Chondrocyte (in vitro differentiated cells): ENCODE measurements around the gene MFSD12. TPM values are rescaled to one million over a fixed set of nuclear protein-coding genes. Genes with fewer than 3 reads are reported as not detected.

ENCODE experiments used
- DNase-seq: peaks from one replicate; pipeline ENCODE4 v3.0.0; 2021; ENCODE audit warnings: mixed read lengths, low spot score
- H3K27ac Mint-ChIP-seq: one replicate; pipeline ENCODE4 v1.8.0; 2021; ENCODE audit warnings: mild to moderate bottlenecking, moderate library complexity, mixed read lengths; ENCODE audit not compliant: unreplicated experiment
- H3K27me3 Mint-ChIP-seq: 2 replicates; pipeline ENCODE4 v1.8.0; 2021; ENCODE audit warnings: low read depth, mixed read lengths
- H3K36me3 Mint-ChIP-seq: 2 replicates; pipeline ENCODE4 v1.8.0; 2021; ENCODE audit warnings: low read depth, mixed read lengths
- H3K4me1 Mint-ChIP-seq: 2 replicates; pipeline ENCODE4 v1.8.0; 2021; ENCODE audit warnings: low read depth, mild to moderate bottlenecking, mixed read lengths
- H3K4me3 Mint-ChIP-seq: one replicate; pipeline ENCODE4 v1.8.0; 2021; ENCODE audit warnings: mild to moderate bottlenecking, moderate library complexity, mixed read lengths; ENCODE audit not compliant: unreplicated experiment
- H3K9me3 Mint-ChIP-seq: 2 replicates; pipeline ENCODE4 v1.8.0; 2021; ENCODE audit warnings: low read depth, mixed read lengths
- CTCF ChIP-seq: fragments of 200-600 bp; sonication (generic); IDR thresholded peaks from 2 replicates; pipeline ENCODE4 v1.5.0; 2021; ENCODE audit warnings: antibody characterized with exemption, mild to moderate bottlenecking, moderate library complexity
- total RNA-seq: library from RNA; stranded (reverse); gene quantifications from 3 replicates; pipeline ENCODE4 v1.2.1, GENCODE V29; 2021

The MFSD12 gene
- total RNA-seq, 1 donor from 2014 or later: 98.4 TPM

GRCh38 chr19:3550947-3551791, 6.2 kb downstream of the MFSD12 start:
- no peak for DNase-seq
- TF ChIP-seq CTCF: no peak
- Mint-ChIP-seq H3K36me3 (no peaks in the 10 kb centered on the region), H3K27me3 (no peaks in the 10 kb centered on the region), H3K4me3 (no peak overlapping the region), H3K27ac (no peak overlapping the region), H3K4me1 (peaks cover 21% of the 10 kb centered on the region), H3K9me3 (no peaks in the 10 kb centered on the region)

- Mint-ChIP-seq H3K4me3 (no peak overlapping the region), H3K9me3 (no peaks in the 10 kb centered on the region), H3K4me1 (peaks cover 8% of the 10 kb centered on the region), H3K27ac (no peak overlapping the region), H3K36me3 (peaks cover 3% of the 10 kb centered on the region), H3K27me3 (no peaks in the 10 kb centered on the region)
- TF ChIP-seq CTCF: no peak
- no peak for DNase-seq
Measured at GRCh38 chr19:3549816-3550215, 7.6 kb downstream of the MFSD12 start.

DNA sequence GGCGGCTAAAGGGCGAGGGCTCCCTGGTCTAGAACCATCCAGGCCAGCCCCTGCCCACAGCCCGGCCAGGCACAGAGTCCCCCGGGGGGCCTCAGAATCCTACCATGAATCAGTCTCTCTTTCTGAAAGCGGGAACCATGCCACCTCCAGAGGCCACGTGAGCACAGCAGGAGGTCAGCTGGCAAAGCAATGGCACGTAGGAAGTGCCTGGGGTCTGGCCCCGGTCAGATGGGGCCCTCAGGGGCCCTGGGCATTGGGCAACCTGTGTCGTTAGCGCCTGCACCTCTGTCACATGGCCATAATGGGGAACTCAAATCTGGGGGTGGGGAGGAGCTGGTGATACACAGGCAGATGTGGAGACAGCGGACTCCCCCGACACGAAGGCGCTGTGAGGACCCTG, 8.8 kb downstream of the MFSD12 start:
- no peaks in the 10 kb centered on the region for H3K27me3 Mint-ChIP-seq
- H3K9me3 Mint-ChIP-seq: no peaks in the 10 kb centered on the region
- H3K36me3 Mint-ChIP-seq: peaks cover 3% of the 10 kb centered on the region
- no peak overlapping the region for H3K4me3 Mint-ChIP-seq
- TF ChIP-seq CTCF: no peak
- H3K27ac Mint-ChIP-seq: peak overlapping the region; percentile 45
- H3K4me1 Mint-ChIP-seq: peaks cover 3% of the 10 kb centered on the region
- no peak for DNase-seq

- Mint-ChIP-seq H3K9me3 (no peaks in the 10 kb centered on the region), H3K36me3 (peaks cover 3% of the 10 kb centered on the region), H3K27ac (no peak overlapping the region), H3K4me1 (no peaks in the 10 kb centered on the region), H3K4me3 (no peak overlapping the region), H3K27me3 (no peaks in the 10 kb centered on the region)
- peak; percentile 95 for DNase-seq
- peak; percentile 17 for TF ChIP-seq CTCF
Measured at GRCh38 chr19:3547767-3548282, 9.6 kb downstream of the MFSD12 start.

- no peak for DNase-seq
- peak; percentile 75 for TF ChIP-seq CTCF
- no peaks in the 10 kb centered on the region for H3K27me3 Mint-ChIP-seq
- H3K4me1 Mint-ChIP-seq: no peaks in the 10 kb centered on the region
- H3K4me3 Mint-ChIP-seq: no peak overlapping the region
- no peak overlapping the region for H3K27ac Mint-ChIP-seq
- no peaks in the 10 kb centered on the region for H3K9me3 Mint-ChIP-seq
- peaks cover 3% of the 10 kb centered on the region for H3K36me3 Mint-ChIP-seq
Measured at GRCh38 chr19:3547301-3547731, 10.1 kb downstream of the MFSD12 start.
